Fibroblast of skin of left biceps (primary cell): Measurements from ENCODE around the gene MRPL49.
"Not testable (repeated sequence)": the region's sequence is repeated elsewhere in the genome, so short reads cannot be mapped to it uniquely, and the experiment has no call there.

ENCODE experiments used
- DNase-seq, 2 experiments: peaks; one replicate each; pipeline ENCODE4 v3.0.0-alpha.2; 2013; ENCODE audit warnings: low read depth in 2 of 2

The MRPL49 gene

GRCh38 chr11:65165410-65166317 is 43.5 kb downstream of the MRPL49 start:
- DNase-seq: no peak

- no peak for DNase-seq
Observed at GRCh38 chr11:65166893-65167292, 44.8 kb downstream of the MRPL49 start.

GRCh38 chr11:65167656-65168055 is 45.5 kb downstream of the MRPL49 start:
- no peak for DNase-seq

- DNase-seq: no peak
Observed at GRCh38 chr11:65169164-65169641, 47.1 kb downstream of the MRPL49 start.

GRCh38 chr11:65170058-65170534 is 48.0 kb downstream of the MRPL49 start, which contains the start of gene SPDYC:
TSS of gene SPDYC (plus strand) at chr11:65170233. CDS start at chr11:65171358, 1,125 bp downstream.
- DNase-seq: no peak

GRCh38 chr11:65172600-65172999 is 50.5 kb downstream of the MRPL49 start:
- no peak for DNase-seq

GRCh38 chr11:65174571-65175010 is 52.5 kb downstream of the MRPL49 start:
- DNase-seq: not testable (repeated sequence)
